Keratinocyte (primary cell): ENCODE measurements around the gene CLIC3. TPM values are rescaled to one million over a fixed set of nuclear protein-coding genes. Genes with fewer than 3 reads are reported as not detected.

Experiments
- DNase-seq: peaks from one replicate; pipeline ENCODE4 v3.0.0-alpha.2; 2011; ENCODE audit warnings: low read depth, missing footprints, low spot score
- FAIRE-seq: peaks from 2 replicates; lab custom pipeline; 2011; peaks lifted over from hg19 to GRCh38; lab: Jason Lieb, UNC
- H2AFZ ChIP-seq: 2 replicates; pipeline ENCODE4 v1.6.0; 2012; ENCODE audit warnings: low read length, control low read depth, inconsistent platforms; ENCODE audit not compliant: control insufficient read depth
- H3K27ac ChIP-seq: 2 replicates; pipeline ENCODE4 v1.5.1; 2011; ENCODE audit warnings: low read length; ENCODE audit not compliant: control insufficient read depth, insufficient read depth
- H3K27me3 ChIP-seq: 3 replicates; pipeline ENCODE4 v1.6.0; 2011; ENCODE audit warnings: low read length; ENCODE audit not compliant: control insufficient read depth, insufficient read depth; ENCODE audit errors: extremely low read depth
- H3K36me3 ChIP-seq, 2 experiments: 2 replicates in 1 of 2; 3 replicates in 1 of 2; pipeline ENCODE4 v1.5.1; 2011; ENCODE audit warnings: low read length in 2 of 2, mild to moderate bottlenecking in 1 of 2; ENCODE audit not compliant: control insufficient read depth in 2 of 2, insufficient read depth in 2 of 2; ENCODE audit errors: extremely low read depth in 1 of 2
- H3K4me1 ChIP-seq: 3 replicates; pipeline ENCODE4 v1.5.1; 2011; ENCODE audit warnings: low read length; ENCODE audit not compliant: control insufficient read depth, insufficient read depth; ENCODE audit errors: extremely low read depth
- H3K4me2 ChIP-seq: 3 replicates; pipeline ENCODE4 v1.6.0; 2011; ENCODE audit warnings: low read depth, low read length; ENCODE audit not compliant: control insufficient read depth, insufficient read depth; ENCODE audit errors: extremely low read depth
- H3K4me3 ChIP-seq, 3 experiments: fragments of 200-600 bp in 1 of 3; sonication (generic) in 1 of 3; 2 replicates in 2 of 3; 3 replicates in 1 of 3; pipeline ENCODE4 v1.5.1; 2011 to 2016; ENCODE audit warnings: low read length in 3 of 3, mild to moderate bottlenecking in 3 of 3, control low read depth in 2 of 3, inconsistent platforms in 1 of 3, low read depth in 1 of 3, mixed read lengths in 1 of 3, mixed run types in 1 of 3, moderate library complexity in 1 of 3; ENCODE audit not compliant: control insufficient read depth in 2 of 3, insufficient read depth in 2 of 3; ENCODE audit errors: extremely low read depth in 1 of 3
- H3K79me2 ChIP-seq: 2 replicates; pipeline ENCODE4 v1.6.0; 2012; ENCODE audit warnings: low read length; ENCODE audit not compliant: control insufficient read depth, insufficient read depth
- H3K9ac ChIP-seq: 3 replicates; pipeline ENCODE4 v1.6.0; 2011; ENCODE audit warnings: low read length; ENCODE audit not compliant: control insufficient read depth, insufficient read depth; ENCODE audit errors: extremely low read depth
- H3K9me1 ChIP-seq: 3 replicates; pipeline ENCODE4 v1.6.0; 2011; ENCODE audit warnings: low read length; ENCODE audit not compliant: control insufficient read depth, insufficient read depth; ENCODE audit errors: extremely low read depth
- H3K9me3 ChIP-seq: 2 replicates; pipeline ENCODE4 v1.5.1; 2012; ENCODE audit warnings: low read depth, low read length; ENCODE audit not compliant: control insufficient read depth
- H4K20me1 ChIP-seq: 3 replicates; pipeline ENCODE4 v1.6.0; 2011; ENCODE audit warnings: low read length; ENCODE audit not compliant: control insufficient read depth, insufficient read depth; ENCODE audit errors: extremely low read depth
- EZH2 ChIP-seq: IDR thresholded peaks from one replicate; pipeline ENCODE4 v1.6.1; 2012; ENCODE audit warnings: inconsistent platforms, mild to moderate bottlenecking, low read length, moderate library complexity
- dilution Hi-C: fragments of 300-500 bp; cut with MboI; formaldehyde crosslinking; loops from one replicate; pipeline ENCODE4 v1.7.0; 2020; ENCODE audit warnings: low sequenced_read_pairs; ENCODE audit not compliant: extremely low pct_ligation_motif_present
- polyA plus RNA-seq, 5 experiments: library from polyadenylated mRNA; depleted of rRNA in 3 of 5; stranded (reverse) in 3 of 5; stranded (forward) in 1 of 5; unstranded in 1 of 5; fragments of >200 nt; gene quantifications; 1 replicate in 1 of 5; 2 replicates in 3 of 5; 3 replicates in 1 of 5; pipeline versions ENCODE4 v1.2.1 to v1.2.3, GENCODE V29; 2011 to 2012; ENCODE audit warnings: missing spikeins in 2 of 5, low read depth in 1 of 5, low replicate concordance in 1 of 5
- TF ChIP-seq, protein P1 (sequence below), 3 experiments: IDR thresholded peaks in 1 of 3; conservative IDR thresholded peaks in 1 of 3; optimal IDR thresholded peaks in 1 of 3; 2 replicates in 2 of 3; 3 replicates in 1 of 3; pipeline versions ENCODE3 to v1.5.1; 2011; ENCODE audit warnings: low read length in 3 of 3, mild to moderate bottlenecking in 3 of 3, moderate library complexity in 2 of 3, control low read depth in 1 of 3, inconsistent platforms in 1 of 3; ENCODE audit not compliant: insufficient read depth in 2 of 3; ENCODE audit errors: extremely low read depth in 1 of 3

The CLIC3 gene
- polyA plus RNA-seq, 1 donor (not counting 4 experiments of a cell fraction or from before 2014, with no cell fraction given), result 5.5 TPM

DNA sequence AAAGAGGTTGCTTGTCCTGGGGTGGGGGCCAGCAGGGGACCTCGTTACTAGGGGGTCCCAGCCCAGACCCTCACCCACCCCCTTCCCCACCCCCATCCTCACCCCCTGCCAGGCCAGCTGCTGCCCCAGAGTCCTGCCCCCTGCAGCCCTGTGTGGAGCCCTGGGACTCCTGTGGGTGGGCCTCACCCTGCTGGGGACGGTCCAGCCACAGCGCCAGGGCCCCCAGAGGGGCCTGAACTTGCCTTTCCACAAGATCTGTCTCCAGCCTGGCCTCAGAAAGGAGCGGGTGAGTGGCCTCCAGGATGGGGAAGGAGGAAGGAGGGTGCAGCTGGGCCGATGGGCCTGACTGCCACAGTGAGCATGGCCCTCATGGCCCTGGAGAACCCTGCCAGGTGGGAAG is 26.6 kb downstream of the CLIC3 start:
- Histone ChIP-seq H2AFZ (no peak overlapping the region), H3K79me2 (no peaks in the 10 kb centered on the region), H3K9ac (no peak overlapping the region), H3K9me3 (no peaks in the 10 kb centered on the region), H3K4me3 (no peak overlapping the region), H3K4me2 (no peak overlapping the region), H3K36me3 (no peaks in the 10 kb centered on the region), H3K4me1 (peaks cover under 1% of the 10 kb centered on the region), H3K9me1 (no peaks in the 10 kb centered on the region), H3K27me3 (no peaks in the 10 kb centered on the region), H4K20me1 (no peaks in the 10 kb centered on the region), H3K27ac (no peak overlapping the region)
- dilution Hi-C loops, result no loop called here
- DNase-seq (no peak), FAIRE-seq (no peak)
- TF ChIP-seq EZH2, result no peak
- TF ChIP-seq, protein P1, sequence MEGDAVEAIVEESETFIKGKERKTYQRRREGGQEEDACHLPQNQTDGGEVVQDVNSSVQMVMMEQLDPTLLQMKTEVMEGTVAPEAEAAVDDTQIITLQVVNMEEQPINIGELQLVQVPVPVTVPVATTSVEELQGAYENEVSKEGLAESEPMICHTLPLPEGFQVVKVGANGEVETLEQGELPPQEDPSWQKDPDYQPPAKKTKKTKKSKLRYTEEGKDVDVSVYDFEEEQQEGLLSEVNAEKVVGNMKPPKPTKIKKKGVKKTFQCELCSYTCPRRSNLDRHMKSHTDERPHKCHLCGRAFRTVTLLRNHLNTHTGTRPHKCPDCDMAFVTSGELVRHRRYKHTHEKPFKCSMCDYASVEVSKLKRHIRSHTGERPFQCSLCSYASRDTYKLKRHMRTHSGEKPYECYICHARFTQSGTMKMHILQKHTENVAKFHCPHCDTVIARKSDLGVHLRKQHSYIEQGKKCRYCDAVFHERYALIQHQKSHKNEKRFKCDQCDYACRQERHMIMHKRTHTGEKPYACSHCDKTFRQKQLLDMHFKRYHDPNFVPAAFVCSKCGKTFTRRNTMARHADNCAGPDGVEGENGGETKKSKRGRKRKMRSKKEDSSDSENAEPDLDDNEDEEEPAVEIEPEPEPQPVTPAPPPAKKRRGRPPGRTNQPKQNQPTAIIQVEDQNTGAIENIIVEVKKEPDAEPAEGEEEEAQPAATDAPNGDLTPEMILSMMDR (optimal IDR thresholded peaks at IDR 0.05 in 1 of 3, IDR thresholded peaks at IDR 0.05 in 1 of 3, conservative IDR thresholded peaks at IDR 0.05 in 1 of 3; ENCODE audit: extremely low read depth in 1 of 3, insufficient read depth in 2 of 3, low read length in 3 of 3), result no peak

DNA sequence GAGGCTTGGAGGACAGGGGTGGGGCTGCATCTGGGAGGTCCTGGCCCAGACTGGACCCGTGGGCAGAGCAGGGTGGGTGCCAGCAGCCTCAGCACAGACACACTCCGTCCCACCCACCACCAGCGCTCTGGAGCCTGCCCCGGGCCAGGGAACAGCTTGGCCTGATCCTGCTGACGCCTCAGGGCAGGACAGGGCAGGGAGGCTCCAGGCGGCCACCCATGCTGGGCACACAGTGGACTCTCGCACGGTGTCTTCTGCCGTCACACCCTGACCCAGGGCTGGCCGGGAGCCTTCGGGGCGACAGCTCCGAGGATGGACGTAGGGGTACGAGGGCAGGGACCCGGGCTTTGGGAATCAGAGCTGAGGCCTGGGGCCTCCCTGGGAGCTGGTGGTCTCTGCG is 27.2 kb downstream of the CLIC3 start:
- Histone ChIP-seq H2AFZ (no peak overlapping the region), H3K9me3 (no peaks in the 10 kb centered on the region), H3K36me3 (no peaks in the 10 kb centered on the region), H3K4me2 (no peak overlapping the region), H3K79me2 (no peaks in the 10 kb centered on the region), H3K9ac (no peak overlapping the region), H4K20me1 (no peaks in the 10 kb centered on the region), H3K27me3 (no peaks in the 10 kb centered on the region), H3K9me1 (no peaks in the 10 kb centered on the region), H3K27ac (no peak overlapping the region), H3K4me1 (peaks cover 6% of the 10 kb centered on the region), H3K4me3 (no peak overlapping the region)
- dilution Hi-C loops, result no loop called here
- no peak for FAIRE-seq
- TF ChIP-seq, protein P1 (optimal IDR thresholded peaks at IDR 0.05 in 1 of 3, IDR thresholded peaks at IDR 0.05 in 1 of 3, conservative IDR thresholded peaks at IDR 0.05 in 1 of 3; ENCODE audit: extremely low read depth in 1 of 3, insufficient read depth in 2 of 3, low read length in 3 of 3), result no peak
- no peak for TF ChIP-seq EZH2
- no peak for DNase-seq
